H1 (cell line): ENCODE measurements around the gene S100A16. TPM values are rescaled to one million over a fixed set of nuclear protein-coding genes. Genes with fewer than 3 reads are reported as not detected.

Source experiments
- CREB1 ChIP-seq: IDR thresholded peaks from 2 replicates; pipeline ENCODE4 v1.6.1; 2012; ENCODE audit warnings: inconsistent platforms
- HDAC2 ChIP-seq, 2 experiments: fragments of 300-600 bp in 1 of 2; sonication (generic) in 1 of 2; IDR thresholded peaks; 2 replicates each; pipeline ENCODE4 v1.6.1; 2011 to 2012; ENCODE audit warnings: low read depth in 2 of 2, low read length in 2 of 2, mild to moderate bottlenecking in 2 of 2, moderate library complexity in 2 of 2, borderline replicate concordance in 1 of 2, inconsistent platforms in 1 of 2
- HDAC6 ChIP-seq: IDR thresholded peaks from one replicate; pipeline ENCODE4 v1.7.1; 2012; ENCODE audit warnings: low read depth, mild to moderate bottlenecking, inconsistent platforms, low read length, moderate library complexity
- SIN3A ChIP-seq, 2 experiments: IDR thresholded peaks in 1 of 2; conservative IDR thresholded peaks in 1 of 2; 2 replicates each; pipeline ENCODE4 v1.6.1; 2011 to 2012; ENCODE audit warnings: low read length in 2 of 2, improper control_type of control experiment in 1 of 2, low read depth in 1 of 2, mild to moderate bottlenecking in 1 of 2
- SIX5 ChIP-seq: IDR thresholded peaks from 2 replicates; pipeline ENCODE4 v1.6.1; 2011; ENCODE audit warnings: mild to moderate bottlenecking, low read depth, low read length
- polyA plus RNA-seq, 7 experiments: library from polyadenylated mRNA; depleted of rRNA in 3 of 7; stranded (reverse) in 5 of 7; unstranded in 2 of 7; fragments of >200 nt in 5 of 7; fragments of 200-250 nt in 2 of 7; gene quantifications; 1 replicate in 5 of 7; 2 replicates in 1 of 7; 4 replicates in 1 of 7; pipeline versions ENCODE4 v1.2.1 to v1.2.3, GENCODE V29; 2011 to 2013; ENCODE audit warnings: missing spikeins in 2 of 7, mixed read lengths in 2 of 7
- total RNA-seq: library from RNA; stranded (reverse); fragmentation: NEBNext Ultra II Directional; extraction: Animal tissue kit (Norgen Biotek cat#: 25700); gene quantifications from 2 replicates; pipeline ENCODE4 v1.2.1, GENCODE V29; 2021
- TF ChIP-seq, protein P1 (sequence below): IDR thresholded peaks from 2 replicates; pipeline ENCODE4 v1.6.1; 2011; ENCODE audit warnings: low read length, improper control_type of control experiment

S100A16 gene
- total and polyA plus RNA-seq, 2 of the 8 experiments (the other 6 are each of a cell fraction or from before 2014, with no cell fraction given), result 14.9 to 61.4 TPM

DNA sequence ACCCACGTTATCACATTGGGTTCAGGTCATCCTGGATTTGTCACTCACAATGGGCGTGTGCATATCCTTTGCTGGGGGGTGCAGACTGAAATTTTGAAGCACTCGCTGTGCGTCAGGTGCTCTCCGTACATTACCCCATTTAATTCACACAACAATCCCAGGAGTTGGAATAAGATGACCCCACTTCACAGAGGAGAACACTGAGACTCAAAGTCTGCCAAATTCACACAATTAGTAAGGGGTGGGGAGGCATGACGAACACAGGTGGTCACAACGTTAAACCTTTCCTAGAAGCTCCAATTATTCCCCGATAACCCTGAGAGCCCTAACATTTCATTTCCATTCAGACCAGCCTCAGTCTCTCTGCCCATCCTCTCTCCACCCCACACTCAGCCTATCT, 43.5 kb downstream of the S100A16 start (continued):
- TF ChIP-seq, protein P1, sequence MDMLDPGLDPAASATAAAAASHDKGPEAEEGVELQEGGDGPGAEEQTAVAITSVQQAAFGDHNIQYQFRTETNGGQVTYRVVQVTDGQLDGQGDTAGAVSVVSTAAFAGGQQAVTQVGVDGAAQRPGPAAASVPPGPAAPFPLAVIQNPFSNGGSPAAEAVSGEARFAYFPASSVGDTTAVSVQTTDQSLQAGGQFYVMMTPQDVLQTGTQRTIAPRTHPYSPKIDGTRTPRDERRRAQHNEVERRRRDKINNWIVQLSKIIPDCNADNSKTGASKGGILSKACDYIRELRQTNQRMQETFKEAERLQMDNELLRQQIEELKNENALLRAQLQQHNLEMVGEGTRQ, result no peak
- TF ChIP-seq SIN3A (conservative IDR thresholded peaks at IDR 0.05 in 1 of 2, IDR thresholded peaks at IDR 0.05 in 1 of 2; ENCODE audit: low read depth in 1 of 2, low read length in 2 of 2) (no peak), HDAC2 (IDR thresholded peaks at IDR 0.05; ENCODE audit: borderline replicate concordance in 1 of 2, low read depth in 2 of 2, low read length in 2 of 2) (no peak), CREB1 (no peak), HDAC6 (no peak), SIX5 (no peak)
- TF ChIP-seq, all 59 proteins: peak for 0
